T-helper 1 cell (primary cell): ENCODE data around the gene PKMYT1.

Experiments
- DNase-seq, 5 donors: peaks; one replicate each; pipeline ENCODE4 v3.0.0-alpha.2; 2012 to 2020

PKMYT1 gene

DNA sequence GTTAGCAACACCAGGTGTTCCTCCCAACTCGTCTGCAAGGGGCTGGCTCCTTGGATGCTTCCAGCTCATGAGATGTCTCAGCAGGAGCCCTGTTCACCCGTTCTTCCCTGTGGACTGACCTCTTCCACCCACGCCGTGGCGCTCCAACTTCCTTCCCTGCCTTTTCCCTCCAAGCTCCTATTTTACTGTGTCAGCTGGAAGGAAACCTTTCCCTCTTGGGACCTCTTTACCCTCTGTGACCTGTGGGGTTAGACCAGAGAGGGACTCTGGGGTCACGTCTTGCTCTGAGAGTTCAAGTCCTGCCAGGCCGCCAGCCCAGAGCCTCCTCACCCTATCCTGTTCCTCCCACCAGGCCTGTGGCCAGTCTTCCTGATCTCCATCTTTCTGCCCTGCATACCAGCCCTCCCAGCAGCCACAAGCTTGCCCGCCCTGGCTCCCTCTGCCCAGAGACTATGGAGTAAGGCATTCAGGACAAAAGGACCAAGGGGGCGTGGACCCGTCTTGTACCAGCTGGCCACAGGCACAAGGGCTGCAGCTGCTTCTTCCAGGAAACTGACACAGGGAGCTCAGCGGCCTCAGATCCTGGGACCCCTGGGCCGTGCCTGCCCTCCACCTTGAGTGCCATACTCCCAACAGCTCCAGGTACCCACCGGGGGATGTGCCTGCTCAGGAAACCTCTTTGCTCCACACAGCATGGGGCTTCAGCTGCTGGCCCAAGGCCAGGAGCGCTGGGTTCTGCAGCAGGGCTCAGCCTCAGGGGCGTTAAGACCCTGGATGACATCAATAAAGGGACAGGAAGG is 8.1 kb downstream of the PKMYT1 start:
- DNase-seq = no peak

DNA sequence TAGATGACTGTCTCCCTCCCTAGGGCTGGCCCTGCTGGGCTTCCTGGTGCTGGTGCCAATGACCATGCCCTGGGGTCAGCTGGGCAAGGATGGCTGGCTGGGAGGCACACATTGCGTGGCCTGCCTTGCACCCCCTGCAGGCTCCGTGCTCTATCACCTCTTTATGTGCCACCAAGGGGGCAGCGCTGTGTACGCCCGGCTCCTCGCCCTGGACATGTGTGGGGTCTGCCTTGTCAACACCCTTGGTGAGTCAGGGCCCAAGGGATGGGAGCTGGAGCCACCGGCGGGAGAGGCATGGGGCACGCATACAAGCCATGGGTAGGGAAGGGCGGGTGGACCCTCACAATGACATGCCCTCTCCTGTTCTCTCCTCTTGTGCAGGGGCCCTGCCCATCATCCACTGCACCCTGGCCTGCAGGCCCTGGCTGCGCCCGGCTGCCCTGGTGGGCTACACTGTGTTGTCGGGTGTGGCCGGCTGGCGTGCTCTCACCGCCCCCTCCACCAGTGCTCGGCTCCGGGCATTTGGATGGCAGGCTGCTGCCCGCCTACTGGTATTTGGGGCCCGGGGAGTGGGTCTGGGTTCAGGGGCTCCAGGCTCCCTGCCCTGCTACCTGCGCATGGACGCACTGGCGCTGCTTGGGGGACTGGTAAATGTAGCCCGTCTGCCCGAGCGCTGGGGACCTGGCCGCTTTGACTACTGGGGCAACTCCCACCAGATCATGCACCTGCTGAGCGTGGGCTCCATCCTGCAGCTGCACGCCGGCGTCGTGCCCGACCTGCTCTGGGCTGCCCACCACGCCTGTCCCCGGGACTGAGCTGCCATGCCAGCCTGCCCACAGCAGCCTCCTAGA is 8.9 kb downstream of the PKMYT1 start:
- no peak for DNase-seq

DNA sequence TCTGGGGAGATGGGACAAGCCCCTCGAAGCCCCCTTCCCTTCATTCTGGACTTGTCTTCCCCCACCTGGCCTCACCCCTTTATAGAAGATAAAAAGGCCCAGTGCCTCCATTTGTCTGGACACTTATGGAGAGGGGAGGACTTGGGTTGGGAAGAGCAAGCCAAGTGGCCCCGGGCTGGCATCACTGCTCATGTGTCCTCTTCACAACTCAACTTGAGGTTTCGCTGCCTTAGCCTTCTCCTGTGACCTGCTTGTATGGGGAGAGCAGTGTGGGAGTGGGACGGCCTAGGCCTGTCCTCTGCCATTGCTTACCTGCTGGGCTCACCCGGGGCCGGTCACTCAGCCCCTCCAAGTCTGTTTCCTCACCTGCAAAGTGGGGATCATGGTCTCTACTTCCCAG is 9.7 kb downstream of the PKMYT1 start:
- no peak for DNase-seq

DNA sequence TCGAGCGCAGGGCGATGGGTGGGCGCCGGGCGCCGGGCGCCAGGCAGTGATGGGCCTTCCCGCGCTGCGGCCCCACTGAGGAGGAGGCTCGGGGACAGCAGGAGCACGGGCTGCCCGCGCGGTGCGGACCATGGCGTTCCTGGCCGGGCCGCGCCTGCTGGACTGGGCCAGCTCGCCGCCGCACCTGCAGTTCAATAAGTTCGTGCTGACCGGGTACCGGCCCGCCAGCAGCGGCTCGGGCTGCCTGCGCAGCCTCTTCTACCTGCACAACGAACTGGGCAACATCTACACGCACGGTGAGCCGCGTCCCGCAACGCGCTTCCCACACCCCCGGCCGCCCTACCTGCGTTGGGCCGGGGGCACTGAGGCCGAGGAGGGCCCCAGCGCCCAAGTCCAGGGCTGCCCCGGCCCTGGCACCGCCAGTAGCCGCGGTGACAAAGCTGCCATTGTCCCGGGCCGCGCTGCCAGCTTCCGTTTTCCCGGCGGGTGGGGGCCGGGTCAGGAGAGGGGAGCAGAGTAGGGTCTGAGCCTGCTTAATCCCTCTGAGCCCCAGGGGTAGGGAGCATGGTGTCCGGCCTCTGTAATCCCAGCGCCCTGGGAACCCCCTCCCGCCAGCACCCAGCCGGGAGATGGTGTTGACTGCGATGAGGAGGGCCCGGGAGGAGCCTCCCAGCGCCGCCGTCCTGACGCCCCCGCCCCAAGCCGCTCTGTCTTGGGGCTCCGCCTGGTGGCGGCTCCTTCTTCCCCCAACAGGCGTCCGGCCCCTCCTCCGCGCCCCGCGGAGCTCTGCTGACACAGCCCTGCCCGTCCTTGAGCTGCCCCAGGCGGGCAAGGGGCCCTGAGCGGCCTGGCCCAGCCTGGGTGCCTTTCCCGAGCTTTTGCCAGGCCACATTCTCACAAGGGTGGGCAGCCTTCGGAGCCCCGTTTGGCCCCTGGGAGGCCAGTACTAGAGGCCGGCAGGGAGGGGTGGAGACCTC is 10.4 kb downstream of the PKMYT1 start:
- peak; percentile 43 to 86 (median 58) for DNase-seq

DNA sequence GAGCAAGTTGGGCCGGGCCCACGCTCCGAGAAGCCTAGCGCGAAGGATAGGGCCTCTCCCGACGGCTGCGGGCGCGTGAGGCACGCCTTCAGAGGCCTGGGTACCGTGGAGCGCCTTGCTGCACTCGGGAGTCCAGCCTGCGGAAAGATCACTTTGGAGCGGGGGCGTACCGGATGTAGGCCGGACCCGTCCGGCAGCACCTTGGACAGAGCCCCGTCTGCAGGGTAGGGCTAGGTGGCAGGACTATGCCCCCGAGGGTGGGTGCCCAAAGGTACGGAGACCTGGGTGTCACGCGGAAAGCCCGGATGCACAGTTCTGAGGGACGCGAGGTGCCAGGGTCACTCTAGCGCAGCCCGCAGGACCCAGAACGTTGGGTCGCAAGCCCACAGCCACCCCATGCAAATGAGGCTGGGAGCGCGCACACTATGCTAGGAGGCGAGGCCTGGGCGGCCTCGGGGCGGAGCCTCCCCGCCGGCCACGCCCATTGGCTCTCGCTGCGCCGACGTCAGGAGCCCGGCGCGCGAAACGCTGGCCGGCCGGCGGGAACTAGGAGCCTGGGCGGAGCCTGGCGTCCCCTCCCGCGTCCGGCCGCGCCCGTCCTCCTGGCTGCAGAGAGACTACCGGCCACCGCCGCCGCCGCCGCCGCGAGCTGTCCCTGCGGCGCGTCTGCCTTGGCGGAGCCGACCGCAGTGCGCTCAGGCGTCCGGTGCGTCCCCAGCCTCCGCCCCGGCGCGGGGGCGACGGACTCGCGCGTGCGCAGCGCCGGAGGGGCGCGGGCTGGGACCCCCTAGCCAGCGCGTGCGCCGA is 11.3 kb downstream of the PKMYT1 start, which contains the start of gene PAQR4:
Gene PAQR4, plus strand, starts transcription at position 611 of the 807 bp plus-strand sequence. CDS start 327 bp downstream, outside the sequence.
- peak; percentile 60 to 90 (median 65) for DNase-seq

DNA sequence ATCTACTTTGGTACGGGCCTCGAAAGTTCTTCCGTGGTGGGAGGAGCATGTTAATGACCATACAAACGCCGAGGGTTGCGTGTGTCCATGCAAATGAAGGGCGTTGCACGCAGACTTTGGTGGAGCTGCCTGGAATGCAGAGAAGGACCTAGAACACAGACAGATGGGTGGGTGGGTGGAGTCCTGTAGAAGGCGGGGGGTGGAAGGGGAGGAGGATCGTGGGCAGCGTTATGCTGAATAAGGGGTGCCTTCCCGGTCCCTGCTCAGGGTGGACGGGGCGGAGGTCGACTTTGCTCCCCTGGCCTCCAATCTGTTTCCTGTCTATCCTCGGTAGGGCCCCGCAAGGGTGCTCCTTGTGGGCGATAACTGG is 11.9 kb downstream of the PKMYT1 start:
- no peak for DNase-seq

DNA sequence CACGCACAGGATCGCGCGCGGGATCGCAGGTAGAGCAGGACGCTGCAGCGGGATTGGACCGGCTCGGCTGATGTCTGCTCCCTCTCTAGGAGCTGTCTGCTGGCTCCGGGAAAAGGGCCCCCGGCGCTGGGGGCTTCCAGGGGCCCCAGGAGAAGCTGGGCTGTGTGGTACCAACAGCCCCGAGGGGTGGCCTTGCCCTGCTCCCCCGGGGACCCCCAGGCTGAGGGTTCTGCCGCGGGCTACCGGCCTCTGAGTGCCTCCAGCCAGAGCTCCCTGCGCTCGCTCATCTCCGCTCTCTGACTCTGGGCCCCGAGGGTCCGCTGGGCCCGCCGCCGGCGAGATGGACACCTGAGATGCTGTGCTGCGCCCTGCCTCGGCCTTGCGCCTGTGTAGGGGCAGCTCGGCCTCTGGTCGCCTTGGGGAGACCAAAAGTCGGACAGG is 12.5 kb downstream of the PKMYT1 start:
- DNase-seq = no peak

DNA sequence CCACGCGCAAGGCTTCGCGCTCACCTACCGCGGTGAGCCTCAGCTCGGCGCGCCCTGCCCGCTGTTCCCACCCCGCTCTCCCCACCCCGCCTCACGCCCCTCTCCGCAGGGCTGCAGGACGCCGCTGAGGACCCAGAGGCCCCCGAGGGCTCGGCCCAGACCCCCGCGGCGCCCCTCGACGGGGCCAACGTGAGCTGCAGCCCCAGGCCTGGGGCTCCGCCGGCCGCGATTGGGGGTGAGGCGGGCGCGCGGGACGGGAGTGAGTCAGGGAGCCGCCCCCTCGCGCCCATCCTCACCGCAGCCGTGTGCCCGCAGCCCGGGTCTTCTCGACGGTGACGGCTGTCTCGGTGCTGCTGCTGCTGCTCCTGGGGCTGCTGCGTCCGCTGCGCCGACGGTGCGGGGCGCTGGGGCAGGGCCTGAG is 13.0 kb downstream of the PKMYT1 start:
- DNase-seq = no peak

DNA sequence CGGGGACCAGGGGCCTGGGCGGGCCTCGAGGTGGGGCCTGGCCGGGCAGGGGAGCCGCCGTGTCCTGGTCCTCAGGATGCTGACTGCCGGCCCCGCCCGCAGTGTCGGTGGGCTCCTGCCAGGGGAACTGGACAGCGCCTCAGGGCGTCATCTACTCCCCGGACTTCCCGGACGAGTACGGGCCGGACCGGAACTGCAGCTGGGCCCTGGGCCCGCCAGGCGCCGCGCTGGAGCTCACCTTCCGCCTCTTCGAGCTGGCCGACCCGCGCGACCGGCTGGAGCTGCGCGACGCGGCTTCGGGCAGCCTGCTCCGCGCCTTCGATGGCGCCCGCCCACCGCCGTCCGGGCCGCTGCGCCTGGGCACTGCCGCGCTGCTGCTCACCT is 13.4 kb downstream of the PKMYT1 start:
- DNase-seq = no peak

DNA sequence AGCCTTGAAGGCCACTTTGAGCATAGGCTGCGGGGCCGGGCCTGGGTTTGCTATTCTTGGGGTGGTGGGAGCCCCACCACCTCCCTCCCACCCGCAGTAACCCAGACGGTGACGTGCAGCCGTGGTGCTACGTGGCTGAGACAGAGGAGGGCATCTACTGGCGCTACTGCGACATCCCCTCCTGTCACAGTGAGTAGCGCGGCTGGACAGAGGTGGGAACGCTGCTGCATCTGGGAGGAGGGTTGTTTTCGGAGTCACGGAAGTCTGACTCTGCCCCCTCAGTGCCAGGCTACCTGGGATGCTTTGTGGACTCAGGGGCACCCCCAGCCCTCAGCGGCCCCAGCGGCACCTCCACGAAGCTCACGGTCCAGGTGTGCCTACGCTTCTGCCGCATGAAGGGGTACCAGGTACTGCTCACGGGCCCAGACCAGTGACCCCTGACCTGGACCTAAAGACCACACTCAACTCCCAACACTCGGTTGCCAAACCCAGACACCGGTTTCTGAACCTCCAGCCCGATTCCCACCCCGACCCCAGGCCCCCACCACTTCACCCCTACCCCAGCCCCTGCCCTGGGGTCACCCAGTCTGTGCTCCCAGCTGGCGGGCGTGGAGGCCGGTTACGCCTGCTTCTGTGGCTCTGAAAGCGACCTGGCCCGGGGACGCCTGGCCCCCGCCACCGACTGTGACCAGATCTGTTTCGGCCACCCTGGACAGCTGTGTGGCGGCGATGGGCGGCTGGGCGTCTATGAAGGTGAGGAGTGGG is 14.0 kb downstream of the PKMYT1 start:
- no peak for DNase-seq

DNA sequence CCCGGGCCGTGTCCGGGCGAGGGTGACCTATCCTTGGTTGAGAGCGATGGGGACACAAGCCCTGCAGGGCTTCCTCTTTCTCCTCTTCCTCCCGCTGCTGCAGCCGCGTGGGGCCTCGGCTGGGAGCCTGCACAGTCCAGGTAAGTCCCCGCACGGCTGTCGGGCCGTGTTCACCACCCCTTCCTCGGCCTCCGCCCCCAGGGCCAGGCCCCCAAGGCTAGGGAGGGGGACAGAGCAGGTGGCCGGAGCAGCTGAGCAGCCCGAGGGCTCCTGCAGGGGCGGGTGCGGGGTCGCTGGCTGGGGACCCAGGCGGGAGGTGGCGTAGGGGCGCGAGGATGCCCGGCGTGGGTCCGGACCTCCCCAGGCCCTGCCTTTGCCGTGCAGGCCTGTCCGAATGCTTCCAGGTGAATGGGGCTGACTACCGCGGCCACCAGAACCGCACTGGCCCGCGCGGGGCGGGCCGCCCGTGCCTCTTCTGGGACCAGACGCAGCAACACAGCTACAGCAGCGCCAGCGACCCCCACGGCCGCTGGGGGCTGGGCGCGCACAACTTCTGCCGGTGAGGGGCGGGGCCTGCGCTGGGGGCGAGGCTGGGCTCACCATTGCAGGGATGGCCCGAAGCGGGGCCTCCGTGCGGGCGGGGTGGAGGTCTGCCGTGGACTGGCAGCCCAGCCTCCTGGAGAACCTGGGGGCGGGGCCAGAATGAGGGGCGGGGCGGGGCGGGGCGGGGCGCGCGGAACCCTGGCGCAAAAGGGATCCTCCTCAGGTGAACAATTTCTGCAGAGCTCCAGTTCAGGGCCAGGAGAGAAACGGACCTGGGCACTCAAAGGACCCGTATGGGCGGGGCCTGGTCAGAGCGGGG is 15.5 kb downstream of the PKMYT1 start:
- peak; percentile 47 to 68 (median 55) for DNase-seq

DNA sequence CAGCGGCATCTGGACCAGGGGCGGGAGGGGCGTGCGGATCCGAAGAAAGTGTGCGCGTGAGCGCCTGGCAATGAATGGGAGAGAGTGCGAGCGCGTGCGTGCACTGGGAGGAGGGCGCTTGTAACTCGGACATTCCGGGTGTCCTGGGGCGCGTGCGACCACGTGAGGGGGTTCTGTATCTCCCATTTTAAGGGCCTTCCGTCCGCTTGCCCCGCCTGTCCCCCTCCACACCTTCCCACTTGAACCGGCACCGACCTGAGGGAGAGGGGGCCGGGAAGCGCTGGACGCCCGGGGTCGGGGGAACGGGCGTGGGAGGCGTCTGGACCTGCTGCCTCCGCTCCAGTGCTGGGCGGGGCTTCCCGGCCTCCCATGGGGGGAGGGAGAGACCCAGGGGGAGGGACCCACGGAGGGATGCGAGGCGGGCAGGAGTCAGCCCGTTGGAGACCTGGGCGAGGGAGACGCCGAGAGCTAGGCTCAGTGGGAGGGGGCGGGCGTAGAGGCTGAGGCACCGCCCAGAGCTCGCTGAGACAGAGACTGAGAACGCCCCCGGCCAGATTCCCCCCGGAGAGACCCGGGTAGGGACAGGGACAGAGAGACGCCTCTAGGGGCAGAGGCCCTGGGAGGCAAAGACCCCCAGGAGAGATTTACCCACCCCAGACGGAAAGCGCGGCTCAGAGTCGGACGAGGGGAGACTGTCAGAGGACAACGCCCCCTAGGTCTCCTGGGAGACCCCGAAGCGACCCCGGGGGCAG is 16.3 kb downstream of the PKMYT1 start, which contains the start of gene KREMEN2:
Gene KREMEN2, plus strand, starts transcription at position 553 of the 752 bp plus-strand sequence. CDS start 246 bp downstream, outside the sequence.
- no peak for DNase-seq

DNA sequence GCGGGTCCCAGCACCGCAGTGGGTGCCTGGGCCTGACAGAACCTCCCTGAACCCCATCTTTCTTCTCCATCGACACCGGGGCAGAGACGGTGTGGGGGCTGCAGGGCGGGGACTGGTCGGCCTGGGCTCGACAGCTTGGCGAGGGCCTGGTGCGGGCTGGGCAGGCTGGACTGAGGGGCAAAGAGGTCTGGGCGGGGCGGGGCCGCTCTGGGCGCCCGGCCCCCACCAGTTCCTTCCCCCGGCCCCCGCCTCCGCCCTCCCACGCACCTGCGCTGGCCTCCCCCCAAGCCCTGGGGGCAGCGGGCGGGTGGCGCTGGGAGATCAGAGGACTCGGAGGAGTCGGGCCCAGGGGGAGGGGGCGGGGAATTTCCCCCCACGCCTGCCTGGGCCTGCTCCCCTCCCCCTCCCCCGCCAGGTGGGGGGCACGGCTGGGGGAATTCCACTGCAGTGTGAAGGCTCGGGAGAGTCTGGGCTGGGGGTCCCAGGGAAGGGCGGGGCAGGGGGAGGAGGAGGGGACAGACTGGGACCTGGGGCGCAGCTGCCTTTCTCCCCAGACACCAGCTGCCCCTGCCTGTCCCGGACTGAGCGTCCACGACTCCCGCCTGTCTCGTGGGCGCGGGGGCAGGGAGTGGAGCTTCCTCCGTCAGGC is 17.0 kb downstream of the PKMYT1 start:
- DNase-seq = peak in 1 of 5 donors; percentile 43

DNA sequence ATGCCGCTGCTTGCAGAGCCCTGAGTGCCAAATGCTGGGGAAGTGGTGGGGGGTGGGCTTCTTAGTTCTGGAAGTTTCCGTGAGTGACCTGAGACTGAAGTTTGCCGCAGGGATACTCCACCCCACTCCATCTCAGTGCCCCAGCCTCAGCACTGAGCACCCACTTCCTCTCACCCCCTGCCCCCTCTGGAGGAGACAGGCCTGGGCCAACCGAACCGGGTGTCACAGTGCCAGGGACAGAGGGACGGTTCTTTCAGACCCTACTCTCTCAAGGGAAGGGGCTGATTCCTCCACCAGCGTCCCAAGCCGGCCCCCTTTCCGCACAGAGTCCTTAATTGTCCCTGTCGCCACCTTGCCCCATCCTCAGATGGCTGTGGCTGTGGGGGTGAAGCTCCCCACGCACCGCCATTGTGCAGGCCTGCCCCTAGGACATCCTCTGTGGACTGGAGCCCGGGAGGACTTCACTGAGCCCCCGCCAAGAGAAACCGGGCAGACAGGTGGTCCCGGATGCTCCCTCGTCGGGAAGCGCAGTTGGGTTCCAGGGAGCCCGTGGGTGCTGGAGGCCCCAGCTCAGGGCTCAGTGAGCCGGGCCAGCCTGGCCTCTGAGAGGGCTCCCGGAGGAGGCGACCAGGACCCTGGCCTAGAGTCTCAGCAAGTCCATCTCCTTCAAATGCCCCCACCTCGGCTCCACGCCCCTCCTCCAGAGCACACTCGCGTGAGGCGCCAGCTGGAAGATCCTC is 17.7 kb downstream of the PKMYT1 start:
- no peak for DNase-seq

DNA sequence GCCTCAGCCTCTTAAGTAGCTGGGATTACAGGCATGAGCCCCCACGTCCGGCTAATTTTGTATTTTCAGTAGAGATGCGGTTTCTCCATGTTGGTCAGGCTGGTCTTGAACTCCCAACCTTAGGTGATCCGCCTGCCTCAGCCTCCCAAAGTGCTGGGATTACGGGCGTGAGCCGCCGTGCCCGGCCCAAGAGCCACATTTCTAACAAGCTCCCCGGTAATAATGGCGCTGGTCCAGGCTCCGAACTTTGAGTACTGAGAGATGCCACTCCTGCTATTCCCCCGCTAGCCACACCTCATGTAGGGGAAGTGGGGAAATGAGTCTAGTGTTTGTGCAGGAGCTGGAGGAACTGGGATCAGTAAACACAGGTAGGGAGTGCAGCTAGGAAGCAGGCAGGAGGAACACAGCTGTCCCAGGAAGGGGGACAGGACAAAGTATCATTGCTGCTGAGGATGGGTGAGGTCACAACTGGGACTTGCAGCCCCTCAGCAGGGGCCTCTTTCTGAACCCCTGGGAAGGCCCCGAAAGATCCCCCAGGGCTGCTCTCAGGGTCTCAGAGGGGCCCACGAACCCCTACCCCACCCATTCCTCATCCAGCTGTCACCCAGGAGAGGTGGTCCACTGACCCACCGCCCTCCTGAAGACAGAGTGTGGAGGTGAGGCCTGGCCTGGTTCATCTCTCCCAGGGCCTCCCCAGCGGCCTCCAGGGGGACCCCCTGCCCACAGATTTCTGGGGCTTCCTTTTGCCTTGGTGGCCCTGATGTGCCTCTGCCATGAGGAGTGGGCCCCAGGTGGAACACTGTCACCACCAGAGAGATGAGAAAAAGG is 19.8 kb downstream of the PKMYT1 start:
- no peak for DNase-seq

DNA sequence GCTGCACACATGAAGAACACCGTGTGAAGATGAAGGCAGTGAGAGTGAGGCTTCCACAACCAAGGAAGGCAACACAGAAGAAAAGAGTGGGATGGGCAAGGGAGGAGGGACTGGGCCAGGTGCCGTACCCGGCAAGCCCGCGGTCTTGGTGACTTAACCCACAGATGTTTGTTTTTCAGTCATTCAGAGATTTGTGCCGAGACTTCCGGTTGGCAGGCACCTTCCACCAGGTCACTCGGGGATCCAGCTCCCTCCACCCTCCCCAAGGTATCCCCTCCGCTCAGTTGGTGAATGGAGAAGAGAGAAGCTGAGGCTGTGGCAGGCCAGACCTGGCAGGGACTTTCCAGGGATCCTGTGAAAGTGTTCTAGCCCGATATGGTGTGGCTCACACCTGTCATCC is 21.0 kb downstream of the PKMYT1 start:
- DNase-seq = no peak

DNA sequence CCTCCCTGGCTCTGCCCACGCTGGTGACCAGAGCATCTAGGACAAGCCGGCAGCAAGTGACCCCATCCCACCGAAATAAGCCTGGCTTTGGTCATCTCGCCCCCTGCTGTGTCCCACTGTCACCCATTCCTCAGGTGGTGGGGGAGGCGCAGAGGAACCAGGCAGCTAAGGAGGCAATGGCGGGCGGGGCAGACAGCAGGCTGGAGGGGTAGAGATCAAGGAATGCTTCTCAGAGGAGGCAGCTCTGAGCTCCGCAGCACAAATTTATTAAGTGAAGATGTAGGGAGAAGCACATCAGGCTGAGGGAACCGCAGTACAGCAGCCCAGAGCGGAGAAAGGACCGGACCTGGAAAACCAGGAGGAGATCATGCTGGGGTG is 23.7 kb downstream of the PKMYT1 start:
- DNase-seq = no peak
